ENCODE results near the gene AHCYL2. TPM values are rescaled to one million over a fixed set of nuclear protein-coding genes. Genes with fewer than 3 reads are reported as not detected.

AHCYL2 gene
- total and polyA plus RNA-seq, 12 donors, result 2.5 to 7.7 (median 5.6) TPM

DNA sequence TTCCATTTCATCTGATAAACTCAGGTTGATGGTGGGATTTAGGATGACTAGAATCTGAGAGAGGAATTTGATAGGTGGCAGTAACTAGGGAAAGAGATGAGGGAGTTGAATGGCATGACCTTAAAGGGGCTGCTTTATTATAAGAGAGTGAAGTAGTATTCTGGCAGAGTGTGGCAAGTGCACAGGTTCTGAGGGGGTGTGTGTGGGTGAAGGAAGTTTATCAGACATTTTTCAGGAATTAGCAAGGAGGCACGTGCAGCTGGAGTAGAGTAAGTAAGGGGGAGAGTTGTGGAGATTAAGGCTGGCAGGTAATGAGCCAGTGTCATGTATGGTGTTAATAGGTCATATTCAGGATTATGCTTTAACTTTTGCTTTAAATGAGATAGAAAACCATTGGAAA lies 40.5 kb downstream of the AHCYL2 start:
- Histone ChIP-seq H3K27ac (no peak overlapping the region), H3K9me3 (no peaks in the 10 kb centered on the region), H3K36me3 (no peaks in the 10 kb centered on the region), H3K4me3 (no peak overlapping the region), H3K27me3 (no peaks in the 10 kb centered on the region), H3K4me1 (peaks cover 0 to 6% (median 0%) of the 10 kb centered on the region in 9 donors)
- TF ChIP-seq, protein P1, sequence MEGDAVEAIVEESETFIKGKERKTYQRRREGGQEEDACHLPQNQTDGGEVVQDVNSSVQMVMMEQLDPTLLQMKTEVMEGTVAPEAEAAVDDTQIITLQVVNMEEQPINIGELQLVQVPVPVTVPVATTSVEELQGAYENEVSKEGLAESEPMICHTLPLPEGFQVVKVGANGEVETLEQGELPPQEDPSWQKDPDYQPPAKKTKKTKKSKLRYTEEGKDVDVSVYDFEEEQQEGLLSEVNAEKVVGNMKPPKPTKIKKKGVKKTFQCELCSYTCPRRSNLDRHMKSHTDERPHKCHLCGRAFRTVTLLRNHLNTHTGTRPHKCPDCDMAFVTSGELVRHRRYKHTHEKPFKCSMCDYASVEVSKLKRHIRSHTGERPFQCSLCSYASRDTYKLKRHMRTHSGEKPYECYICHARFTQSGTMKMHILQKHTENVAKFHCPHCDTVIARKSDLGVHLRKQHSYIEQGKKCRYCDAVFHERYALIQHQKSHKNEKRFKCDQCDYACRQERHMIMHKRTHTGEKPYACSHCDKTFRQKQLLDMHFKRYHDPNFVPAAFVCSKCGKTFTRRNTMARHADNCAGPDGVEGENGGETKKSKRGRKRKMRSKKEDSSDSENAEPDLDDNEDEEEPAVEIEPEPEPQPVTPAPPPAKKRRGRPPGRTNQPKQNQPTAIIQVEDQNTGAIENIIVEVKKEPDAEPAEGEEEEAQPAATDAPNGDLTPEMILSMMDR (IDR thresholded peaks at IDR 0.05), result no peak
- 57 to 59% methylated on average over 1 of the region's 1 CpG for WGBS, 2 donors
- no peak for ATAC-seq
- DNase-seq, result no peak
- intact Hi-C loops (cut with DNase I), result no loop called here

DNA sequence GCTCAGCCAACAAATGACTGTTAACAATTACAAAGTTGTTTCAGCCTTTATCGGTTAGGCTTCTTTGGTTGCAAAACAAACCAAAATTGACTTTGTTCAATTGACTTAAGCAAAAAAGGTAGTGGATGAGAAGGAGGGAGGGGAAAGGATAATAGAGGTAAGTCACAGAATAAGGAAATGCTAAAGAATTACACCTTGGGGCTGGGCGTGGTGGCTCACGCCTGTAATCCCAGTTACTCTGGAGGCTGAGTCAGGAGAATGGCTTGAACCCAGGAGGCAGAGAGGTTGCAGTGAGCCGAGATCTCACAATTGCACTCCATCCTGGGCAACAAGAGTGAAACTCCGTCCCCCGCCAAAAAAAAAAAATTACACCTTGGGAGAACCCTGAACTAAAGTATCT lies 41.4 kb downstream of the AHCYL2 start:
- WGBS, 2 donors, result 94 to 98% methylated on average over 6 of the region's 6 CpGs
- Histone ChIP-seq H3K36me3 (no peaks in the 10 kb centered on the region), H3K27me3 (no peaks in the 10 kb centered on the region), H3K4me1 (peaks cover 0 to 13% (median 0%) of the 10 kb centered on the region in 9 donors), H3K9me3 (no peaks in the 10 kb centered on the region), H3K27ac (no peak overlapping the region), H3K4me3 (no peak overlapping the region)
- ATAC-seq (no peak), DNase-seq (no peak)
- intact Hi-C loops (cut with DNase I), result no loop called here
- TF ChIP-seq, protein P1 (IDR thresholded peaks at IDR 0.05), result no peak

DNA sequence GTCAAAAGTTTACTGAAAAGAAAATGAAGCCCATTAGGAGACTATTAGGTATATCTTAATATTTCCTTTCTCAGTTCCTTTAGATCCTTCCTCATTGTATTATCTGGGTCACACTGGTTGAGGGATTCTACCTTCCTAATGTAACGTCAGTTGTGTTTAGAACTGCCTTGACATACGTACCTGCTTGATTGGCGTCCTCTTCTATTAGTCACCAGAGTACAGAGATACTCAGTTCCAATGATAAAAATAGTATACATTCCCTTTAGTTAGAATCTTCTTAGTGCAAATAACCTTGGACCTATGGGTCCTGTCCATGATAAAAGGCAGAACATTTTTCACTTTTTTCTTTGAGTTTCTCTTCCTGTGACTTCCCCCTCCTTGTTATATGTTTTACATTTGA lies 45.2 kb downstream of the AHCYL2 start:
- H3K27ac ChIP-seq, result no peak overlapping the region
- H3K4me3 ChIP-seq, result no peak overlapping the region
- peaks cover 0 to 8% (median 0%) of the 10 kb centered on the region in 9 donors for H3K36me3 ChIP-seq
- peaks cover 0 to 15% (median 5%) of the 10 kb centered on the region in 11 donors for H3K9me3 ChIP-seq
- no peaks in the 10 kb centered on the region for H3K27me3 ChIP-seq
- ATAC-seq, result no peak
- H3K4me1 ChIP-seq, result peaks cover 0 to 13% (median 0%) of the 10 kb centered on the region in 9 donors
- TF ChIP-seq, protein P1 (IDR thresholded peaks at IDR 0.05), result no peak
- intact Hi-C loops (cut with DNase I), result loop anchor here in 1 of 10 donors (2.0 kb wide), 1 partner anchor 51 kb away; no protein-coding TSS in a partner anchor
- 85 to 90% methylated on average over 3 of the region's 3 CpGs for WGBS, 2 donors
- no peak for DNase-seq

DNA sequence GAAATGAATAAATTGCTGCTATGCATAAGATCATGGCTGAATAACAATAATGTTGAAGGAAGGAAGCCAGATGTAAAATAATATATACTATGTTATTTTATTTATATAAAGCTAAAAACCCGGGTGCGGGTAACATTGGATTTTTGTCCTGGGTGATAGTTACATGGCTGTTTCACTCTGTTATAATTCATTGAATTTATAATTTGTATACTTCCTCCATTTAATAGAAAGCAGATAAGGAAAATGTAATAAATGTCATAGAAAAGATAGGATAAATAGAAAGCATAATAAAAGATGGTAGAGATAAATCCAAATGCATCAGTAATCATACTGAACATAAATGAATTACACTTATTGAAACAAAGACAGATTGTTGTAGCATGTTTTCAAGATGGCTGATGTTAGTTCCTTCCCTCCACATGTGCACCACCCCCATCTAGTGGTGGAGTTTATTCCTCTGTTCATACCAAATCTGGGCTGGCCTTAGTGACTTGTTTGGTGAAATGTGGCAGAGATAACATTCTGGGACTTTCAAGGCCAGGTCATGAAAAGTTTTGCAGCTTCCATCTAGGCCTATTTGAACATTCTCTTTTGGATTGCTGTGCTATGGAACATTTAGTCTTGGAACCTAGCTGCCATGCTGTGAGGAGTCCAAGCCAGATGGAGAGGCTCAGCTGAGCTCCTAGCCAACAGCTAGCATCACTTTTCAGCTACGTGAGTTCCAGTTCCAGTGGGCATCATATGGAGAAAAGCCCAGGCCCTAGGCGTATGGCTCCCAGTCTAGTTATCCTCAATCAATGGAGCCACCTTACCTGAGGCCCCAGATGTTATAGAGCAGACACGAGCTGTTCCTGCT lies 46.9 kb downstream of the AHCYL2 start:
- DNase-seq (peak in 1 of 2 donors; percentile 23), ATAC-seq (peak in 1 of 8 donors; percentile 42)
- TF ChIP-seq, protein P1 (IDR thresholded peaks at IDR 0.05), result peak in 8 of 9 donors; percentile 12 to 75 (median 44)
- intact Hi-C loops (cut with DNase I), result loop anchor here in 1 of 10 donors (2.0 kb wide), 1 partner anchor 53 kb away; no protein-coding TSS in a partner anchor
- peaks cover 0 to 15% (median 5%) of the 10 kb centered on the region in 11 donors for H3K9me3 ChIP-seq
- H3K27ac ChIP-seq, result no peak overlapping the region
- peaks cover 0 to 8% (median 0%) of the 10 kb centered on the region in 9 donors for H3K36me3 ChIP-seq
- WGBS, 2 donors, result 77 to 78% methylated on average over 5 of the region's 5 CpGs
- no peaks in the 10 kb centered on the region for H3K27me3 ChIP-seq
- peaks cover 0 to 13% (median 0%) of the 10 kb centered on the region in 9 donors for H3K4me1 ChIP-seq
- peak overlapping the region in 1 of 10 donors; percentile 18 for H3K4me3 ChIP-seq

Data from heart right ventricle (tissue), 16 donors.